GM23338 (cell line): ENCODE data around the gene MIEN1. TPM values are rescaled to one million over a fixed set of nuclear protein-coding genes. Genes with fewer than 3 reads are reported as not detected.

Experiments
- ATAC-seq: fragments of 200-7000 bp; cut with Tn5 transposase; 3 replicates; pipeline ENCODE4 v1.9.1; 2020
- DNase-seq: peaks from one replicate; pipeline ENCODE4 v3.0.0-alpha.2; 2015; ENCODE audit warnings: low spot score
- H2AFZ ChIP-seq: fragments of 200-600 bp; sonication (generic); 2 replicates; pipeline ENCODE4 v1.8.0; 2016; ENCODE audit warnings: antibody characterized with exemption, mild to moderate bottlenecking, moderate library complexity
- H3F3A ChIP-seq: fragments of 200-600 bp; sonication (generic); replicated peaks from 2 replicates; pipeline ENCODE4 v1.8.0; 2017; ENCODE audit warnings: antibody characterized with exemption, mixed run types, low read depth
- H3K27ac ChIP-seq: fragments of 200-600 bp; sonication (generic); 2 replicates; pipeline ENCODE4 v1.6.1; 2016; ENCODE audit warnings: low read depth
- H3K27me3 ChIP-seq: fragments of 200-600 bp; sonication (generic); 2 replicates; pipeline ENCODE4 v1.8.0; 2016; ENCODE audit warnings: mild to moderate bottlenecking, mixed run types, moderate library complexity; ENCODE audit not compliant: insufficient read depth
- H3K36me3 ChIP-seq: fragments of 200-600 bp; sonication (generic); 2 replicates; pipeline ENCODE4 v1.8.0; 2016; ENCODE audit warnings: mild to moderate bottlenecking; ENCODE audit not compliant: insufficient read depth
- H3K4me1 ChIP-seq: fragments of 200-600 bp; sonication (generic); 2 replicates; pipeline ENCODE4 v1.8.0; 2016; ENCODE audit warnings: mild to moderate bottlenecking, moderate library complexity; ENCODE audit not compliant: insufficient read depth
- H3K4me2 ChIP-seq: fragments of 200-600 bp; sonication (generic); 2 replicates; pipeline ENCODE4 v1.7.1; 2017; ENCODE audit warnings: mixed run types
- H3K4me3 ChIP-seq: fragments of 200-600 bp; sonication (generic); 2 replicates; pipeline ENCODE4 v1.6.1; 2016; ENCODE audit warnings: mixed run types
- H3K79me2 ChIP-seq: fragments of 200-600 bp; sonication (generic); replicated peaks from 2 replicates; pipeline ENCODE4 v1.8.0; 2017; ENCODE audit warnings: mild to moderate bottlenecking; ENCODE audit not compliant: insufficient read depth
- H3K9me2 ChIP-seq: fragments of 200-600 bp; sonication (generic); 2 replicates; pipeline ENCODE4 v1.8.0; 2017; ENCODE audit not compliant: insufficient read depth
- H4K20me1 ChIP-seq: fragments of 200-600 bp; sonication (generic); replicated peaks from 2 replicates; pipeline ENCODE4 v1.8.0; 2017; ENCODE audit warnings: mild to moderate bottlenecking; ENCODE audit not compliant: insufficient read depth
- H3K27ac Mint-ChIP-seq: 2 replicates; pipeline ENCODE4 v1.8.0; 2020; ENCODE audit warnings: inconsistent platforms, mild to moderate bottlenecking, moderate library complexity, mixed read lengths
- H3K27me3 Mint-ChIP-seq: 3 replicates; pipeline ENCODE4 v1.8.0; 2022; ENCODE audit warnings: low read depth, mild to moderate bottlenecking, moderate library complexity, mixed read lengths, inconsistent platforms; ENCODE audit not compliant: insufficient read depth, poor library complexity
- H3K36me3 Mint-ChIP-seq: 3 replicates; pipeline ENCODE4 v1.8.0; 2021; ENCODE audit warnings: low read depth, mild to moderate bottlenecking, inconsistent platforms, moderate library complexity, mixed read lengths
- H3K4me1 Mint-ChIP-seq: 3 replicates; pipeline ENCODE4 v1.8.0; 2020; ENCODE audit warnings: mild to moderate bottlenecking, inconsistent platforms, mixed read lengths
- H3K4me3 Mint-ChIP-seq: 3 replicates; pipeline ENCODE4 v1.8.0; 2021; ENCODE audit warnings: moderate library complexity, mild to moderate bottlenecking, inconsistent platforms, mixed read lengths
- H3K9me3 Mint-ChIP-seq: 3 replicates; pipeline ENCODE4 v1.8.0; 2020; ENCODE audit warnings: moderate library complexity, mild to moderate bottlenecking, inconsistent platforms, mixed read lengths
- CTCF ChIP-seq, 2 experiments: fragments of 200-600 bp in 1 of 2; sonication (generic) in 1 of 2; conservative IDR thresholded peaks; 2 replicates each; pipeline versions ENCODE4 v1.5.1 to v1.6.1; 2016 to 2017; ENCODE audit warnings: antibody characterized with exemption in 2 of 2, low read depth in 2 of 2, mild to moderate bottlenecking in 2 of 2, moderate library complexity in 1 of 2
- ETS1 ChIP-seq: IDR thresholded peaks from 2 replicates; pipeline ENCODE4 v1.6.1; 2016; ENCODE audit warnings: antibody characterized with exemption
- EZH2 ChIP-seq: fragments of 200-600 bp; sonication (generic); IDR thresholded peaks from one replicate; pipeline ENCODE4 v1.8.0; 2017; ENCODE audit warnings: antibody characterized with exemption, mild to moderate bottlenecking, low read depth; ENCODE audit not compliant: unreplicated experiment
- EZH2phosphoT487 ChIP-seq: fragments of 200-600 bp; sonication (generic); IDR thresholded peaks from one replicate; pipeline ENCODE4 v1.8.1; 2018; ENCODE audit warnings: antibody characterized with exemption; ENCODE audit not compliant: unreplicated experiment
- JUNB ChIP-seq: IDR thresholded peaks from one replicate; pipeline ENCODE4 v1.6.1; 2016; ENCODE audit warnings: antibody characterized with exemption; ENCODE audit not compliant: unreplicated experiment
- NANOG ChIP-seq: IDR thresholded peaks from 2 replicates; pipeline ENCODE4 v1.6.1; 2016; ENCODE audit warnings: antibody characterized with exemption, borderline replicate concordance
- POLR2AphosphoS5 ChIP-seq: IDR thresholded peaks from 2 replicates; pipeline ENCODE4 v1.6.1; 2016; ENCODE audit warnings: antibody characterized with exemption, low read depth
- REST ChIP-seq: IDR thresholded peaks from one replicate; pipeline ENCODE4 v1.6.1; 2018; ENCODE audit warnings: antibody characterized with exemption; ENCODE audit not compliant: unreplicated experiment
- STAT1 ChIP-seq: IDR thresholded peaks from one replicate; pipeline ENCODE4 v1.6.1; 2016; ENCODE audit warnings: antibody characterized with exemption; ENCODE audit not compliant: unreplicated experiment
- ZNF114 ChIP-seq: fragments of 250-450 bp; sonication (Bioruptor Pico); IDR thresholded peaks from 2 replicates; pipeline ENCODE4 v1.5.0; 2020; ENCODE audit warnings: mild to moderate bottlenecking, moderate library complexity
- ZNF331 ChIP-seq: fragments of 250-450 bp; sonication (Bioruptor Pico); IDR thresholded peaks from 2 replicates; pipeline ENCODE4 v1.5.0; 2020; ENCODE audit warnings: low read depth, mild to moderate bottlenecking, moderate library complexity
- ZNF462 ChIP-seq: fragments of 250-450 bp; sonication (Bioruptor Pico); IDR thresholded peaks from 2 replicates; pipeline ENCODE4 v1.5.0; 2020; ENCODE audit warnings: mild to moderate bottlenecking, moderate library complexity
- polyA plus RNA-seq: library from polyadenylated mRNA; unstranded; fragments of >200 nt; fragmentation: Nextera tagmentation; extraction: Ambion mirVana; gene quantifications from 2 replicates; pipeline ENCODE4 v1.2.1, GENCODE V29; 2016
- total RNA-seq: library from RNA; depleted of rRNA; stranded (reverse); fragments of >200 nt; shearing (Covaris generic); gene quantifications from 2 replicates; pipeline ENCODE4 v1.2.3, GENCODE V29; 2014

MIEN1 gene
- total and polyA plus RNA-seq, 2 experiments from 2014 or later, result 37.1 to 91.8 TPM

- Histone ChIP-seq H3K4me1 (peaks cover 38% of the 10 kb centered on the region), H4K20me1 (peaks cover 28% of the 10 kb centered on the region), H3K27me3 (no peaks in the 10 kb centered on the region), H3K9me2 (no peaks in the 10 kb centered on the region), H3F3A (0 out of 2 replicates have a peak, but pooled peaks cover 2% of the 10 kb centered on the region), H3K79me2 (peaks cover 55% of the 10 kb centered on the region), H3K27ac (no peak overlapping the region), H2AFZ (no peak overlapping the region), H3K4me2 (no peak overlapping the region), H3K4me3 (no peak overlapping the region), H3K36me3 (peaks cover 28% of the 10 kb centered on the region)
- no peak overlapping the region; the same call in 1 of the 2 replicates for H3K27ac Mint-ChIP-seq
- H3K27me3 Mint-ChIP-seq, result peaks cover 6% of the 10 kb centered on the region
- no peak overlapping the region; the same call in 2 of the 3 replicates for H3K4me3 Mint-ChIP-seq
- ATAC-seq, result no peak
- H3K4me1 Mint-ChIP-seq, result peaks cover 42% of the 10 kb centered on the region
- TF ChIP-seq POLR2AphosphoS5 (no peak), EZH2phosphoT487 (no peak), ZNF462 (CRISPR knock-in tag) (no peak), ZNF114 (CRISPR knock-in tag) (no peak), EZH2 (no peak), CTCF (conservative IDR thresholded peaks at IDR 0.05; ENCODE audit: low read depth in 2 of 2) (no peak), ZNF331 (no peak), ETS1 (no peak), STAT1 (no peak), NANOG (no peak), REST (no peak), JUNB (no peak)
- H3K36me3 Mint-ChIP-seq, result peaks cover 70% of the 10 kb centered on the region
- no peaks in the 10 kb centered on the region for H3K9me3 Mint-ChIP-seq
- no peak for DNase-seq
Observed at GRCh38 chr17:39706921-39707337, 23.4 kb downstream of the MIEN1 start.
